ENCODE measurements around the gene FAM171A1. TPM values are rescaled to one million over a fixed set of nuclear protein-coding genes. Genes with fewer than 3 reads are reported as not detected.

FAM171A1 gene
- total and polyA plus RNA-seq, 2 of the 13 experiments (the other 11 are each of a cell fraction or from before 2014, with no cell fraction given) = 21.5 to 34.7 TPM

- 0 out of 2 replicates have a peak, but pooled peaks have one; percentile 32 for TF ChIP-seq ZNF547 (CRISPR knock-in tag; IDR thresholded peaks at IDR 0.05)
- TF ChIP-seq ZNF550 (CRISPR knock-in tag; IDR thresholded peaks at IDR 0.05; ENCODE audit: borderline replicate concordance) = no peak
- no peak for TF ChIP-seq BORCS8-MEF2B (CRISPR knock-in tag; IDR thresholded peaks at IDR 0.05)
- TF ChIP-seq ARNT (IDR thresholded peaks at IDR 0.05) = no peak
- no peak for TF ChIP-seq CSRNP2 (CRISPR knock-in tag; conservative IDR thresholded peaks at IDR 0.05; ENCODE audit: low read depth)
- TF ChIP-seq, protein P1, sequence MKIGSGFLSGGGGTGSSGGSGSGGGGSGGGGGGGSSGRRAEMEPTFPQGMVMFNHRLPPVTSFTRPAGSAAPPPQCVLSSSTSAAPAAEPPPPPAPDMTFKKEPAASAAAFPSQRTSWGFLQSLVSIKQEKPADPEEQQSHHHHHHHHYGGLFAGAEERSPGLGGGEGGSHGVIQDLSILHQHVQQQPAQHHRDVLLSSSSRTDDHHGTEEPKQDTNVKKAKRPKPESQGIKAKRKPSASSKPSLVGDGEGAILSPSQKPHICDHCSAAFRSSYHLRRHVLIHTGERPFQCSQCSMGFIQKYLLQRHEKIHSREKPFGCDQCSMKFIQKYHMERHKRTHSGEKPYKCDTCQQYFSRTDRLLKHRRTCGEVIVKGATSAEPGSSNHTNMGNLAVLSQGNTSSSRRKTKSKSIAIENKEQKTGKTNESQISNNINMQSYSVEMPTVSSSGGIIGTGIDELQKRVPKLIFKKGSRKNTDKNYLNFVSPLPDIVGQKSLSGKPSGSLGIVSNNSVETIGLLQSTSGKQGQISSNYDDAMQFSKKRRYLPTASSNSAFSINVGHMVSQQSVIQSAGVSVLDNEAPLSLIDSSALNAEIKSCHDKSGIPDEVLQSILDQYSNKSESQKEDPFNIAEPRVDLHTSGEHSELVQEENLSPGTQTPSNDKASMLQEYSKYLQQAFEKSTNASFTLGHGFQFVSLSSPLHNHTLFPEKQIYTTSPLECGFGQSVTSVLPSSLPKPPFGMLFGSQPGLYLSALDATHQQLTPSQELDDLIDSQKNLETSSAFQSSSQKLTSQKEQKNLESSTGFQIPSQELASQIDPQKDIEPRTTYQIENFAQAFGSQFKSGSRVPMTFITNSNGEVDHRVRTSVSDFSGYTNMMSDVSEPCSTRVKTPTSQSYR (CRISPR knock-in tag; IDR thresholded peaks at IDR 0.05; ENCODE audit: borderline replicate concordance) = no peak
- TF ChIP-seq, protein P2, sequence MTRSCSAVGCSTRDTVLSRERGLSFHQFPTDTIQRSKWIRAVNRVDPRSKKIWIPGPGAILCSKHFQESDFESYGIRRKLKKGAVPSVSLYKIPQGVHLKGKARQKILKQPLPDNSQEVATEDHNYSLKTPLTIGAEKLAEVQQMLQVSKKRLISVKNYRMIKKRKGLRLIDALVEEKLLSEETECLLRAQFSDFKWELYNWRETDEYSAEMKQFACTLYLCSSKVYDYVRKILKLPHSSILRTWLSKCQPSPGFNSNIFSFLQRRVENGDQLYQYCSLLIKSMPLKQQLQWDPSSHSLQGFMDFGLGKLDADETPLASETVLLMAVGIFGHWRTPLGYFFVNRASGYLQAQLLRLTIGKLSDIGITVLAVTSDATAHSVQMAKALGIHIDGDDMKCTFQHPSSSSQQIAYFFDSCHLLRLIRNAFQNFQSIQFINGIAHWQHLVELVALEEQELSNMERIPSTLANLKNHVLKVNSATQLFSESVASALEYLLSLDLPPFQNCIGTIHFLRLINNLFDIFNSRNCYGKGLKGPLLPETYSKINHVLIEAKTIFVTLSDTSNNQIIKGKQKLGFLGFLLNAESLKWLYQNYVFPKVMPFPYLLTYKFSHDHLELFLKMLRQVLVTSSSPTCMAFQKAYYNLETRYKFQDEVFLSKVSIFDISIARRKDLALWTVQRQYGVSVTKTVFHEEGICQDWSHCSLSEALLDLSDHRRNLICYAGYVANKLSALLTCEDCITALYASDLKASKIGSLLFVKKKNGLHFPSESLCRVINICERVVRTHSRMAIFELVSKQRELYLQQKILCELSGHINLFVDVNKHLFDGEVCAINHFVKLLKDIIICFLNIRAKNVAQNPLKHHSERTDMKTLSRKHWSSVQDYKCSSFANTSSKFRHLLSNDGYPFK (CRISPR knock-in tag; IDR thresholded peaks at IDR 0.05; ENCODE audit: borderline replicate concordance) = peak; percentile 23; the same call in 1 of the 2 replicates
- TF ChIP-seq SMARCE1 (IDR thresholded peaks at IDR 0.05; ENCODE audit: borderline replicate concordance) = no peak
- no peak for TF ChIP-seq ZMYM4 (CRISPR knock-in tag; IDR thresholded peaks at IDR 0.05)
- no peak for TF ChIP-seq ZNF878 (CRISPR knock-in tag; IDR thresholded peaks at IDR 0.05)
- TF ChIP-seq ZNF556 (CRISPR knock-in tag; IDR thresholded peaks at IDR 0.05; ENCODE audit: borderline replicate concordance) = no peak
- no peak for TF ChIP-seq STAT5B (CRISPR knock-in tag; IDR thresholded peaks at IDR 0.05)
- no peak for TF ChIP-seq PCBP1 (IDR thresholded peaks at IDR 0.05; ENCODE audit: borderline replicate concordance, low read depth, low read length)
- no peak for TF ChIP-seq TRIM24 (CRISPR knock-in tag; IDR thresholded peaks at IDR 0.05)
- TF ChIP-seq SPEN (CRISPR knock-in tag; IDR thresholded peaks at IDR 0.05; ENCODE audit: low read depth) = peak; percentile 20; the same call in 1 of the 2 replicates
- no peak for TF ChIP-seq ZC3H4 (CRISPR knock-in tag; IDR thresholded peaks at IDR 0.05; ENCODE audit: borderline replicate concordance)
- no peak for TF ChIP-seq HOXA9 (CRISPR knock-in tag; IDR thresholded peaks at IDR 0.05; ENCODE audit: borderline replicate concordance)
- no peak for TF ChIP-seq SRF (IDR thresholded peaks at IDR 0.05; ENCODE audit: low read depth, low read length)
- no peak for TF ChIP-seq ZNF737 (CRISPR knock-in tag; IDR thresholded peaks at IDR 0.05; ENCODE audit: borderline replicate concordance)
- TF ChIP-seq KAT8 (CRISPR knock-in tag; IDR thresholded peaks at IDR 0.05) = no peak
These were observed 202.1 kb downstream of the FAM171A1 start (continued) for GRCh38 chr10:15168786-15169554.
